Neural progenitor cell (in vitro differentiated cells): Measurements from ENCODE around the gene KRT15.

ENCODE experiments used
- CTCF ChIP-seq: fragments of 200-600 bp; sonication (generic); IDR thresholded peaks from 2 replicates; pipeline ENCODE4 v1.5.1; 2017; ENCODE audit warnings: antibody characterized with exemption, mild to moderate bottlenecking
- EZH2phosphoT487 ChIP-seq: fragments of 200-600 bp; sonication (generic); IDR thresholded peaks from 2 replicates; pipeline ENCODE4 v1.6.1; 2017; ENCODE audit warnings: antibody characterized with exemption

GRCh38 chr17:41522301-41523224 is 3.9 kb upstream of the KRT15 start:
- TF ChIP-seq CTCF, result no peak
- TF ChIP-seq EZH2phosphoT487, result no peak
